Liver (tissue), 9 donors: ENCODE measurements around the gene HAND1. TPM values are rescaled to one million over a fixed set of nuclear protein-coding genes. Genes with fewer than 3 reads are reported as not detected.

ENCODE experiments used
- DNase-seq: peaks from one replicate; pipeline ENCODE4 v3.0.0-alpha.2; 2017; ENCODE audit warnings: low spot score
- H3K27ac ChIP-seq, 2 donors: one replicate each; pipeline ENCODE4 v1.7.0; 2013; ENCODE audit warnings: inconsistent platforms in 2 of 2, low read length in 2 of 2, control low read depth in 1 of 2, low read depth in 1 of 2, mild to moderate bottlenecking in 1 of 2
- H3K27me3 ChIP-seq, 4 donors: one replicate each; pipeline versions ENCODE4 v1.6.1 to v1.7.0; 2013; ENCODE audit warnings: low read length in 3 of 4, inconsistent platforms in 1 of 4, mild to moderate bottlenecking in 1 of 4, moderate library complexity in 1 of 4; ENCODE audit not compliant: control insufficient read depth in 4 of 4, insufficient read depth in 4 of 4
- H3K36me3 ChIP-seq, 4 donors: one replicate each; pipeline versions ENCODE4 v1.6.1 to v1.7.0; 2013; ENCODE audit warnings: low read length in 3 of 4, mild to moderate bottlenecking in 3 of 4, low read depth in 1 of 4, moderate library complexity in 1 of 4; ENCODE audit not compliant: control insufficient read depth in 4 of 4, insufficient read depth in 3 of 4
- H3K4me1 ChIP-seq, 4 donors: one replicate each; pipeline versions ENCODE4 v1.6.1 to v1.7.0; 2013; ENCODE audit warnings: low read length in 3 of 4, mild to moderate bottlenecking in 3 of 4, moderate library complexity in 1 of 4; ENCODE audit not compliant: control insufficient read depth in 4 of 4, insufficient read depth in 4 of 4
- H3K4me3 ChIP-seq, 3 donors: one replicate each; pipeline versions ENCODE4 v1.6.1 to v1.7.0; 2013; ENCODE audit warnings: low read length in 3 of 3, control low read depth in 1 of 3, low read depth in 1 of 3, mild to moderate bottlenecking in 1 of 3
- H3K9ac ChIP-seq, 2 donors: one replicate each; pipeline ENCODE4 v1.7.0; 2013; ENCODE audit warnings: low read length in 2 of 2, mild to moderate bottlenecking in 2 of 2, moderate library complexity in 2 of 2, control low read depth in 1 of 2, low read depth in 1 of 2
- H3K9me3 ChIP-seq, 4 donors: one replicate each; pipeline versions ENCODE4 v1.6.1 to v1.7.0; 2013; ENCODE audit warnings: low read length in 3 of 4; ENCODE audit not compliant: control insufficient read depth in 4 of 4
- CTCF ChIP-seq: fragments of 150-350 bp; IDR thresholded peaks from 2 replicates; pipeline ENCODE4 v1.5.1; 2017; ENCODE audit warnings: improper control_type of control experiment, low read depth, low read length; ENCODE audit not compliant: missing input control
- EGR1 ChIP-seq, 2 donors: IDR thresholded peaks; 2 replicates each; pipeline ENCODE4 v1.6.1; 2016 to 2018; ENCODE audit warnings: antibody characterized with exemption in 2 of 2, low read depth in 2 of 2
- FOXA1 ChIP-seq: IDR thresholded peaks from 2 replicates; pipeline ENCODE4 v1.6.1; 2016; ENCODE audit warnings: antibody characterized with exemption
- FOXA2 ChIP-seq: IDR thresholded peaks from 2 replicates; pipeline ENCODE4 v1.6.1; 2016; ENCODE audit warnings: antibody characterized with exemption
- GABPA ChIP-seq, 2 donors: IDR thresholded peaks in 1 of 2; conservative IDR thresholded peaks in 1 of 2; 2 replicates each; pipeline ENCODE4 v1.6.1; 2016; ENCODE audit warnings: antibody characterized with exemption in 2 of 2, mild to moderate bottlenecking in 1 of 2, moderate library complexity in 1 of 2
- HNF4A ChIP-seq, 2 donors: conservative IDR thresholded peaks; 2 replicates each; pipeline ENCODE4 v1.6.1; 2016; ENCODE audit warnings: antibody characterized with exemption in 2 of 2, mild to moderate bottlenecking in 2 of 2
- HNF4G ChIP-seq: IDR thresholded peaks from 2 replicates; pipeline ENCODE4 v1.6.1; 2016; ENCODE audit warnings: antibody characterized with exemption
- JUND ChIP-seq, 2 donors: IDR thresholded peaks; 2 replicates each; pipeline ENCODE4 v1.6.1; 2016; ENCODE audit warnings: antibody characterized with exemption in 2 of 2
- MAX ChIP-seq: IDR thresholded peaks from 2 replicates; pipeline ENCODE4 v1.6.1; 2016; ENCODE audit warnings: antibody characterized with exemption
- NR2F2 ChIP-seq: IDR thresholded peaks from 2 replicates; pipeline ENCODE4 v1.6.1; 2016; ENCODE audit warnings: antibody characterized with exemption
- RAD21 ChIP-seq, 2 donors: IDR thresholded peaks; 2 replicates each; pipeline ENCODE4 v1.6.1; 2016; ENCODE audit warnings: antibody characterized with exemption in 2 of 2, mild to moderate bottlenecking in 2 of 2
- REST ChIP-seq: IDR thresholded peaks from 2 replicates; pipeline ENCODE4 v1.6.1; 2016; ENCODE audit warnings: antibody characterized with exemption, mild to moderate bottlenecking
- RXRA ChIP-seq, 2 donors: IDR thresholded peaks; 2 replicates each; pipeline ENCODE4 v1.6.1; 2017 to 2018; ENCODE audit warnings: antibody characterized with exemption in 2 of 2, mild to moderate bottlenecking in 1 of 2
- TAF1 ChIP-seq: conservative IDR thresholded peaks from 2 replicates; pipeline ENCODE4 v1.6.1; 2016; ENCODE audit warnings: antibody characterized with exemption, mild to moderate bottlenecking
- YY1 ChIP-seq: IDR thresholded peaks from 2 replicates; pipeline ENCODE4 v1.6.1; 2016; ENCODE audit warnings: antibody characterized with exemption, mild to moderate bottlenecking
- ZBTB33 ChIP-seq: IDR thresholded peaks from 2 replicates; pipeline ENCODE4 v1.6.1; 2016; ENCODE audit warnings: antibody characterized with exemption
- WGBS: extraction: QIAGEN DNeasy Blood & Tissue Kit; methylation state at CpG from one replicate; pipeline ENCODE4 v1.1.7; 2013; 5-methylcytosine and 5-hydroxymethylcytosine counted together
- polyA plus RNA-seq, 2 donors: library from polyadenylated mRNA; stranded (reverse) in 1 of 2; unstranded in 1 of 2; fragments of 200-250 nt in 1 of 2; fragments of >200 nt in 1 of 2; fragmentation: Nextera tagmentation in 1 of 2; extraction: Ambion mirVana in 1 of 2; gene quantifications; one replicate each; pipeline versions ENCODE4 v1.2.1 to v1.2.3, GENCODE V29; 2013 to 2015
- total RNA-seq, 2 donors: library from RNA; depleted of rRNA; stranded (reverse); fragments of >200 nt; gene quantifications; one replicate each; pipeline ENCODE4 v1.2.3, GENCODE V29; 2014
- donor health status: healthy.
- donor health status: healthy.
- donor health status: healthy.
- donor health status: healthy.
- donor health status: healthy.

HAND1 gene
- total and polyA plus RNA-seq, 4 donors, result not detected

GRCh38 chr5:154522284-154522683 lies 44.3 kb upstream of the HAND1 start:
- Histone ChIP-seq H3K27me3 (peaks cover 0 to 4% (median 0%) of the 10 kb centered on the region in 4 donors), H3K27ac (no peak overlapping the region)
- WGBS, result 97% methylated on average over 3 of the region's 3 CpGs

More at GRCh38 chr5:154522284-154522683, 44.3 kb upstream of the HAND1 start:
- Histone ChIP-seq H3K36me3 (no peaks in the 10 kb centered on the region), H3K9me3 (no peaks in the 10 kb centered on the region), H3K9ac (no peak overlapping the region), H3K4me1 (peaks cover 0 to 7% (median 3%) of the 10 kb centered on the region in 4 donors), H3K4me3 (no peak overlapping the region)
- no peak for DNase-seq
- TF ChIP-seq CTCF, result no peak
- no peak for TF ChIP-seq FOXA2
- TF ChIP-seq RXRA (IDR thresholded peaks at IDR 0.05), result no peak
- TF ChIP-seq GABPA (IDR thresholded peaks at IDR 0.05 in 1 of 2, conservative IDR thresholded peaks at IDR 0.05 in 1 of 2), result no peak
- TF ChIP-seq FOXA1, result no peak
- no peak for TF ChIP-seq NR2F2
- no peak for TF ChIP-seq JUND (IDR thresholded peaks at IDR 0.05)
- TF ChIP-seq REST, result no peak
- no peak for TF ChIP-seq TAF1
- no peak for TF ChIP-seq RAD21 (IDR thresholded peaks at IDR 0.05)
- no peak for TF ChIP-seq HNF4A (conservative IDR thresholded peaks at IDR 0.05)
- no peak for TF ChIP-seq ZBTB33
- TF ChIP-seq YY1, result no peak
- TF ChIP-seq EGR1 (IDR thresholded peaks at IDR 0.05; ENCODE audit: low read depth in 2 of 2), result no peak
- TF ChIP-seq HNF4G, result no peak
- no peak for TF ChIP-seq MAX
